Fibroblast of skin of abdomen (primary cell): ENCODE measurements around the gene GPR176.
"Not testable (repeated sequence)": the region's sequence is repeated elsewhere in the genome, so short reads cannot be mapped to it uniquely, and the experiment has no call there.

Experiments
- DNase-seq: peaks from one replicate; pipeline ENCODE4 v3.0.0-alpha.2; 2013

The GPR176 gene

DNA sequence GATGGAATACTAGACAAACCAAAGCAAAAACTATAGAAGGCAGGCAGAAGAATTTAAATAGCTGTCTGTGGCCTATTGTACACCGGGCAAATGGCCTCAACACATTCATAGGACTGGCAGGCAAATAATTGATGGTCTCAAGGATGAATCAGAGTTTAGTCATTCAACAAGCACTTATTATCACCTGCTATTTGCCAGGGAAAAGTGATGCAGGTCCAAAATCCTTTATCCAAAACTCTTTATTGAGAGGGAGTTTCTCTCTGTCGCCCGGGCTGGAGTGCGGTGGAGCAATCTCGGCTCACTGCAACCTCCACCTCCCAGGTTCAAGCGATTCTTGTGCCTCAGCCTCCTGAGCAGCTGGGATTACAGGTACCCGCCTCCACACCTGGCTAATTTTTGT is 16.1 kb upstream of the GPR176 start:
- peak; percentile 64 for DNase-seq

GRCh38 chr15:39935241-39935640 is 15.2 kb upstream of the GPR176 start:
- DNase-seq, result no peak

- DNase-seq, result peak; percentile 23
These were observed 14.5 kb upstream of the GPR176 start for GRCh38 chr15:39934397-39935071.

GRCh38 chr15:39931615-39932014 is 11.5 kb upstream of the GPR176 start:
- DNase-seq, result no peak

- DNase-seq, result no peak
These were observed 6.5 kb upstream of the GPR176 start for GRCh38 chr15:39926526-39926925.

DNA sequence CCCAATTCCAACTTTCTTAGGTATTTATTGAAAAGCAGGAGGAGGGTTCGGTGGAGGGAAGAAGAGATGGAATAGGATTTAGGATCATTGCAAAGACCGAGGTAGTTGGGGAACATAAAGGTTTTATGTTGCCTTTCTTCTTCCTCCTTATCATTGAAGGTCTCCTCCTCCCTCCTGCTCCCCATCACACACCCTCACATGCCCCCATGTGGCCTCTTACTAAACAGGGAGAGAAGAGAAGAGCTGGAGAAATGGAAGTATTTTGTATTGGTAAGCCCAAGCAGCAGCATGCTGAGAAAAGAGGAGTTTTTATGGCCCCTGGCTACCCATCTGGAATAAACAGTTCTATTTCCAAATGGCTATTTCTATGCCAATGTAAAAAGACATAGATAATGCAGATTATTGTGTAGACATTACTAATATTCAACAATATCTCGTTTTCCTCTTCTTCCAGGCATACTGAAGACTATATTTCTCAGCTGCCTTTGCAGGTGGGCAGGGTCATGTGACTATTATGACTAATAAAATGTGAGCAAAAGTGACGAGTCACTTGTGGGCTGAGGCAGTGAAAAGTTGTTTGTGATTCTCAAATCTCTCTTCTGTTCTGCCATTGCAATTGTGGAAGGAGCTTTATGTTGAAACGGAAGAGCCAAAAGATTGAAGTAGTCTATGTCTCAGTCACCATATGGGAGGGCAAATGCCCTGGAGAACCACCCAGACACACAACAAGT is 5.2 kb upstream of the GPR176 start:
- DNase-seq, result no peak

GRCh38 chr15:39924437-39924836 is 4.4 kb upstream of the GPR176 start:
- DNase-seq, result no peak

GRCh38 chr15:39922462-39923092 is 2.5 kb upstream of the GPR176 start:
- DNase-seq, result no peak

DNA sequence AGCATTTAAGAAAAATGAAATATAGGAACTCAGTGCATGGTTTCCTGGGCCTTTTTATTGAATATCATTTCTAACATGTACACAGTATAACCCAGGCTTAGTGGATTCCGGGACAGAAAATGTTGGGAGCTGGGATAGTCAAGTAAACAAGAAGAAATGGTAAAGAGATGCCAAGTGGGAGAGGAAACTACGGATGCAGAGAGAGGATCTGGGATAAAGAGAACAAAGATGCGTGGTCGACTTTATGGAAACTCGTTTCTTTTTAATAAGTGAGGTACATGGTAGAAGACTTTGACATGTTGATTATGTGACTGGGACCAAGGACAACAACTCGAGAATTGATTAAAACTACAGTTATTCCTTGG is 1.2 kb upstream of the GPR176 start:
- no peak for DNase-seq

DNA sequence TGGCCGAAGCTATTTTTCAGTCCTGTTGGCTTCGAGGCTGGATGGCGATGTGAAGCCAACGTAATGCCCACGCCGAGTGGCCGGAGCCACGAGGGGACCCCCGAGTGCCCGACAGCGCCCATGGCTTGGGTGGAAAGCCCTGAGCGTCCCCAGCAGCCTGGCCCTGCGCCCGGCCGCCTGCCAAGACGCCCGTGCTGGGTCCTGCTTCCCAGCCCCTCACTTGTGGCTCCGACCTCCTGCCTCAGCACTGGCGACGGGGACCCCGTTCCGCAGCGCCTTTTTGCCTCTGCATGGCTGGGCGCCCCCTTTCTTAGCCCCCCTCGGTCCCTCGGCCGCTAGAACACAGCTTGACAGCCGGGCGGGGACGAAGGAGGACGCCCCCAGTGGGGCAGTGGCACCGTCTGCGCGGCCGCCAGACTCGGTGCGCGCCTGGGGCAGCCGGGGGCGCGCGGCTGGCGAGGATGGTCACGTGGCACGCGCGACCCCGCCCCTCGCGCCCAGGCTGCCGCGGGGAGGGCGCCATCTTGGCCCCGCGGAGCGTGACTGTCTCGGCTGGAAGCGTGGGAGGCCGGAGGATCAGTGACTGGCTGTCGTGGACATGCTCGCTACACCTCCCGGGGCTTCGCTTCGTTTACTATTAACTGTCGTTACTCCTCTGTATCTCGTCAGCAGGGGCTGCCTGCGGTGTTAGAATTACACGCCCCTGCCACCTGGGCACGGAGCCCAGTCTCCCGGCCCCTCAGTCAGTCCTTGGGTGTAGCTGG is 626 bp upstream of the GPR176 start:
- DNase-seq, result peak; percentile 84

DNA sequence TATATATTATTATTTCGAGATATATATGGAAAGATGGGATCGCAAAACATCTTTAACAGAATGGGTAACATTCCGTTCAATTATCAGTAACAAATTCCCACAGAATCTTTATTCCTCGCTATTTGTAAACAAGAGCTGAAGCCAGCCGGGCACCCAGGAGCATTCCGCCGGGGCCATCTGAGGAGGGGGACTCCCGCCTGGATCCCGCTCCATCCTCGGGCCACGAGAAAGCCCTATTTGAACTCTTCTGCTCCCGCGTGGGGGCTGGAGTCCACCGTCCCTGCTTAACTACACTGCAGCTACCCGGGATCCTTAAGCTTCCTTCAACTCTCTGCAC is 687 bp downstream of the GPR176 start:
- DNase-seq, result no peak

- peak; percentile 91 for DNase-seq
These were observed 1.2 kb downstream of the GPR176 start for GRCh38 chr15:39918688-39919385.

DNA sequence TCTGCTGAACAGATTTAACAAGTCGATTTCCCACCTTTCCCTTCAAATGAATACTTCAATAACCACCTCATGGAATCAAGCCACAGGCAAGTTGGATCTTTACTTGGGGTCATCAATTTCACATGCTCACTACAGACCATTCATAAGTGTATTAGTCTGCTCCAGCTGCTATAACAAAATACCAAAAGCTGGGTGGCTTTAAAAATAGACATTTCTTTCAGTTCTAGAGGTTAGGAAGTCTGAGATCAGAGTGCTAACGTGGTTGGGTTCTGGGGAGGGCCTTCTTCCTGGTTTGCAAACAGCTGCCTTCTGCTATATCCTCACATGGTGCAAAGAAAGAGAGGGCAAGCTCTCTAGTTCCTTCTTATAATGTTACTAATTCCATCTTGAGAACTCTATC is 5.1 kb downstream of the GPR176 start:
- no peak for DNase-seq

- no peak for DNase-seq
These were observed 11.1 kb downstream of the GPR176 start for GRCh38 chr15:39909007-39909406.

GRCh38 chr15:39908186-39908585 is 11.9 kb downstream of the GPR176 start:
- DNase-seq, result peak; percentile 94

- no peak for DNase-seq
These were observed 12.8 kb downstream of the GPR176 start for GRCh38 chr15:39907216-39907615.

DNA sequence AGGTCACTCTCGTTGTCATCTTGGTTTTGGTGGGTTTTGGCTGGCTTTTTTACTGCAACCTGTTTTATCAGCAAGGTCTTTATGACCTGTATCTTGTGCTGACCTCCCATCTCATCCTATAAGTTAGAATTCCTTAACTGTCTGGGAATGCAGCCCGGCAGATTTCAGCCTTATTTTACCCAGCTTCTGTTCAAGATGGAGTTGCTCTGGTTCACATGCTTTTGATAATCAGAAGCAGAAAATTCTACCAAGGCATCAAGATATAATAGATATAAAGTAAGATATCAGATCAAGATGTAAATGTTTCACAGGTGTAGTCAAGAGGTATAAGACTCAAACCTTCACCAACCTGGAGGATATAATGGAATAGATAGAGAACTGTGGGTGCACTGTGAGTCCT is 16.0 kb downstream of the GPR176 start:
- no peak for DNase-seq

DNA sequence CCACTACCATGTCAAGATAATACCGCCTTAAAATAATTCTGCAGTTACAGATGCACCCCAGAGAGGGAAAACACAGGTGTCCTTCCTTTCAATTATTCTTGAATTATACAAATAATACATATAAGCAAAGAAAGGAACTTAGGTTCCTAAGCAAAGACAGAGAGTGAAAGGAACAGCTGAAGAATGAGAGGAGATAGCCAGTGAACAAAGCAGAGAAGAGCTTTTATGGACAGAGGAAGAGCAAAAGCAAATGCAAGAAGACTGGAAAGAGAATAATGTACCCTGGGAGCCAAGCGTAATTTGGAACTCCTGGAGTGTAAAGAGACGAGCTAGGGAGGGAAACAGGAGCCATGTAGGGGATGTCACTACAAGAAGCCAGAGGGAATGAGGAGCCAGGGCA is 21.7 kb downstream of the GPR176 start:
- no peak for DNase-seq

DNA sequence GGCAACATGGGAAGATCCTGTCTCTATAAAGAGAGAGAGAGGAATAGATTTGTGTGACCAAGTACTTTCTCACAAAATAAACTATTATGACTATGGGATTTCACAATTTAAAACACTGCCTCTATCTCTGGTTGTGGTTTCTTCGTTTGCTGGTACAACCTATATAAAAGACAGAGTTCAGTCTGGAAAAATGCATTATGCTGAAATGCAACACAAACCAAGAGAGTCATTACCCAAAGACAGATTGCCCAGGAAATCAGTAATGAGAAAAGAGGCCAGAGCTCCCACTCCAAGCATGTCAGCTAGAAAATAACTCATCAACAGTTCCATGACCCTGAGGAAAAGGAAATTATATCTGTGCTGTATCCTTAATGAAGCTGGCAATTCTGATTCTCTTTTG is 23.2 kb downstream of the GPR176 start:
- peak; percentile 80 for DNase-seq

DNA sequence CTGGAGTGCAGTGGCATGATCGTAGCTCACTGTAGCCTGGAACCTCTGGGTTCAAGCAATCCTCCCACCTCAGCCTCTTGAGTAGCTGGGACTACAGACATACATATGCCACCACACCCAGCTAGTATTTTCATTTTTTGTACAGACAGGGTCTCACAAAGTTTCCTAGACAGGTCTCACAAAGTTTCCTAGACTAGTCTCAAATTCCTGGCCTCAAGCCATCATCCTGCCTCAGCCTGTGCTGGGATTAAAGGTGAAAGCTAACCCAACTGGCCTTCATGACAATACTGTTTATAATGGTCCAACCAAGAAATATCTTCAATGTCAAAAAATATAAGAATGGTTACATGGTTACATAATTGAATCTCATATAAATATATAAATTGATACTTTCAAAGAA is 24.0 kb downstream of the GPR176 start:
- DNase-seq, result no peak

DNA sequence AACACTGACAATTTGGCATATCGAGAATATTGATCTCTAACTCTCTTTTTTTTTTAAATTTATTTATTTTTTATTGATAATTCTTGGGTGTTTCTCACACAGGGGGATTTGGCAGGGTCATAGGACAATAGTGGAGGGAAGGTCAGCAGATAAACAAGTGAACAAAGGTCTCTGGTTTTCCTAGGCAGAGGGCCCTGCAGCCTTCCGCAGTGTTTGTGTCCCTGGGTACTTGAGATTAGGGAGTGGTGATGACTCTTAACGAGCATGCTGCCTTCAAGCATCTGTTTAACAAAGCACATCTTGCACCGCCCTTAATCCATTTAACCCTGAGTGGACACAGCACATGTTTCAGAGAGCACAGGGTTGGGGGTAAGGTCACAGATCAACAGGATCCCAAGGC is 27.0 kb downstream of the GPR176 start:
- not testable (repeated sequence) for DNase-seq

DNA sequence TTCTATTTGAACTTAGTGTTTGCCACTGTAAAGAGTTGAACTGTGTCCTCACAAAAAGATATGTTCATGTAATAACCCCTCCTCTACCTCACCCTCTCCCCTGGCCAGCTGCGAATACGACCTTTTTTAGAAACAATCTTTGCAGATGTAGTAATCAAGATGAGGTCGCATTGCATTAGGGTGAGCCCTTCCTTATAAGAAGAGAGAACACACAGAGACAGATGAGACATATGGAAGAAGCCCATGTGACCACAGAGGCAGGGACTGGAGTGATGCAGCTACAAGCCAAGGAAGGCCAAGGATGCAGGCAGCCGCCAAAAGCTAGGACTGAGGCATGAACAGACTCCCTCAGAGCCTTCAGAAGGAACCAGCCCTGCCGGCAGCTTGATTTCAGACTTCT is 27.6 kb downstream of the GPR176 start:
- DNase-seq, result peak; percentile 27

GRCh38 chr15:39890621-39891020 is 29.4 kb downstream of the GPR176 start:
- DNase-seq, result no peak
